ENCODE results near the gene PRPH2.

The PRPH2 gene

GRCh38 chr6:42722497-42722896 is at the start of gene PRPH2:
Gene PRPH2, minus strand, starts transcription at chr6:42722597. Its CDS starts 263 bp downstream, at chr6:42722334.
- no peak for DNase-seq (ENCODE audit: low read depth in 2 of 2, low spot score in 1 of 2)

GRCh38 chr6:42771741-42772100 is 49.3 kb upstream of the PRPH2 start:
- DNase-seq (ENCODE audit: low read depth in 2 of 2, low spot score in 1 of 2) = no peak

- no peak for DNase-seq (ENCODE audit: low read depth in 2 of 2, low spot score in 1 of 2)
Observed at GRCh38 chr6:42769836-42770235, 47.4 kb upstream of the PRPH2 start.

GRCh38 chr6:42769051-42769450 is 46.7 kb upstream of the PRPH2 start:
- no peak for DNase-seq (ENCODE audit: low read depth in 2 of 2, low spot score in 1 of 2)

- no peak for DNase-seq (ENCODE audit: low read depth in 2 of 2, low spot score in 1 of 2)
Observed at GRCh38 chr6:42766163-42766670, 43.8 kb upstream of the PRPH2 start.

GRCh38 chr6:42764911-42765648 is 42.7 kb upstream of the PRPH2 start:
- DNase-seq (ENCODE audit: low read depth in 2 of 2, low spot score in 1 of 2) = no peak

- DNase-seq (ENCODE audit: low read depth in 2 of 2, low spot score in 1 of 2) = no peak
Observed at GRCh38 chr6:42762950-42763349, 40.6 kb upstream of the PRPH2 start.

GRCh38 chr6:42762426-42762859 is 40.0 kb upstream of the PRPH2 start:
- no peak for DNase-seq (ENCODE audit: low read depth in 2 of 2, low spot score in 1 of 2)

GRCh38 chr6:42761287-42762067 is 39.1 kb upstream of the PRPH2 start:
- no peak for DNase-seq (ENCODE audit: low read depth in 2 of 2, low spot score in 1 of 2)

GRCh38 chr6:42758756-42759430 is 36.5 kb upstream of the PRPH2 start:
- no peak for DNase-seq (ENCODE audit: low read depth in 2 of 2, low spot score in 1 of 2)

GRCh38 chr6:42756722-42757121 is 34.3 kb upstream of the PRPH2 start:
- no peak for DNase-seq (ENCODE audit: low read depth in 2 of 2, low spot score in 1 of 2)

GRCh38 chr6:42754759-42755158 is 32.4 kb upstream of the PRPH2 start:
- DNase-seq (ENCODE audit: low read depth in 2 of 2, low spot score in 1 of 2) = no peak

- no peak for DNase-seq (ENCODE audit: low read depth in 2 of 2, low spot score in 1 of 2)
Observed at GRCh38 chr6:42751055-42751454, 28.7 kb upstream of the PRPH2 start.

- DNase-seq (ENCODE audit: low read depth in 2 of 2, low spot score in 1 of 2) = no peak
Observed at GRCh38 chr6:42748203-42748898, 26.0 kb upstream of the PRPH2 start.

- peak; percentile 51 to 63 for DNase-seq (ENCODE audit: low read depth in 2 of 2, low spot score in 1 of 2)
Observed at GRCh38 chr6:42746463-42747391, 24.3 kb upstream of the PRPH2 start.

GRCh38 chr6:42745640-42746462 is 23.5 kb upstream of the PRPH2 start, which contains the start of gene TBCC:
Gene TBCC, minus strand, starts transcription at chr6:42746103. Its CDS starts 30 bp downstream, at chr6:42746073.
- DNase-seq (ENCODE audit: low read depth in 2 of 2, low spot score in 1 of 2) = peak; percentile 80 to 85

- no peak for DNase-seq (ENCODE audit: low read depth in 2 of 2, low spot score in 1 of 2)
Observed at GRCh38 chr6:42745083-42745639, 22.8 kb upstream of the PRPH2 start.

GRCh38 chr6:42744351-42744893 is 22.0 kb upstream of the PRPH2 start:
- no peak for DNase-seq (ENCODE audit: low read depth in 2 of 2, low spot score in 1 of 2)

All from stimulated activated CD8-positive, alpha-beta memory T cell treated with anti-CD3 and anti-CD28 coated beads, Interleukin-4, amount 100 ng/mL, for 1 hour (primary cell).